ENCODE data around the gene NHLH2. TPM values are rescaled to one million over a fixed set of nuclear protein-coding genes. Genes with fewer than 3 reads are reported as not detected.
A peak's percentile ranks its signal among the peaks of the same experiment; 100 is the strongest.

The NHLH2 gene
- total RNA-seq, 8 experiments from 2014 or later: 0.09 to 70.5 (median 6.9) TPM

DNA sequence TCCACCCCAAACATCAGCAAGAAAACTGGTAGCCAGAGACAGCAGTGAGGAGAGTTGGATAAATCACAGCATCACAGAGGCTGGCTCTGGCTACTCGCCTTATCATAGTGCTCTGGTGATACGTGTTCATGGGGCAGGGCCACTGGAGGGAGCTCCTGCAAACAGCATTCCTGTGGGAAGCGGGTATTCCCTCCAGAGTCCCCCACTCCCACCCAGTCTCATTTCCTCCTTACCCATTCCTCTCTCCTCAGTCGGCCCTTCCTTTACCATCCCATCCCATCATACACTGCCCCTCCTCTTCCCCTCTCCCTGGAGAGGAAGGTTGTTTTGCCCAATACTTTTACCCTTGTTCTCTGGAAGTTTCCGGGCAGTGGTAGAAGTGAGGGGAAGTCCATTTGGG, 7.1 kb downstream of the NHLH2 start:
- Histone ChIP-seq H3K4me3 (no peak overlapping the region), H3K4me1 (replicated peaks in 1 of 2) (peaks cover 6 to 13% of the 10 kb centered on the region in 2 donors), H3K27ac (no peak overlapping the region)
- 17 to 100% (median 67%) methylated on average over 1 to 4 of the region's 5 CpGs; no CpG with 5 or more reads in 3 of the 10 experiments for WGBS, 10 experiments
- in situ Hi-C loops (cut with MboI; ENCODE audit: low pct_unique_long_range_greater_than_20kb in 2 of 9, low sequenced_read_pairs in 9 of 9, unreplicated experiment in 9 of 9): loop anchor here in 1 of 9 experiments (25.0 kb wide), 1 partner anchor 178 kb away; no protein-coding TSS in a partner anchor
- no peak for ATAC-seq (replicated peaks in 6 of 8)

DNA sequence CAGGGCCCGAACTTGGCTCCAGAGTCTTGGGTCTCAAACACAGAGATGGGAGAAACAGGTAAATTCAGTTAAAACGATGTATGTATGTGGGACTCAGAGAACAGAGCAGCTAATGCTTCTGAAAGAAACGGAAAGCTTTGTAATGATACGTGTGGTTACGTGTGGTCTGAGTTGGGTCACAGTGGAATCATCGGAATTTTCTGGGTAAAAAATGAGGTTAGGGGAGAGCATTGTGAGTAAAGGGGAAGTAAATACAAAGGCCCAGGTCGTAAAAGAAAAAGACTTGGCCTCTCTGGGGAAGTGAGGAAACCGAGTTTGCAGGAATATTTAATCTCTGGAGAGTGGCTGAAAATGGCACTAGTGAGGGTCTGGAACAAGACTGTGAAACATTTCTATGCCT, 8.3 kb downstream of the NHLH2 start:
- Histone ChIP-seq H3K4me3 (no peak overlapping the region), H3K27ac (no peak overlapping the region), H3K4me1 (replicated peaks in 1 of 2) (peaks cover 16 to 23% of the 10 kb centered on the region in 2 donors)
- ATAC-seq (replicated peaks in 6 of 8): no peak
- in situ Hi-C loops (cut with MboI; ENCODE audit: low pct_unique_long_range_greater_than_20kb in 2 of 9, low sequenced_read_pairs in 9 of 9, unreplicated experiment in 9 of 9): loop anchor here in 1 of 9 experiments (25.0 kb wide), 1 partner anchor 180 kb away; no protein-coding TSS in a partner anchor
- WGBS, 10 experiments: 60 to 93% (median 86%) methylated on average over 2 to 8 of the region's 8 CpGs

DNA sequence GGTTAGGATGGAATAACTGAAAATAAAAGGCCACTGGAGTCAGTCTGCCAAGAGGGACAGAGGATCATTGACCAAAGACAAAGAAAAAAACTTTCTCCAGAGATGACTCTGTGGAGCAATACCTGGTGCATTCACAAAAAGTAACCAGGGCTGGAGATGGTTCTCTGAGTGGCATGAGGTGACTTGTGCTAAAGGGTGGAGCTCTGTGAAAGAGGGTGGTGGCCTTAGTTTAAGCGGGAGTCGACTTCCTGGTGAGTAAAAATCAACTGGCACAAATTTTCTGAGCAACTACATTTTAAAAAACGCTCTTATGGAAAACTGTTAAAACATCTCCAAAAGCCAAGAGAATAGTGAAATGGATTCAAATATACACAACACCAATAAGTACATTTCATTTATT, 10.0 kb downstream of the NHLH2 start:
- Histone ChIP-seq H3K4me3 (no peak overlapping the region), H3K27ac (no peak overlapping the region), H3K4me1 (replicated peaks in 1 of 2) (peaks cover 30% of the 10 kb centered on the region in 2 donors)
- in situ Hi-C loops (cut with MboI; ENCODE audit: low pct_unique_long_range_greater_than_20kb in 2 of 9, low sequenced_read_pairs in 9 of 9, unreplicated experiment in 9 of 9): loop anchor here in 1 of 9 experiments (25.0 kb wide), 1 partner anchor 181 kb away; no protein-coding TSS in a partner anchor
- 18 to 100% (median 88%) methylated on average over 1 to 3 of the region's 3 CpGs; no CpG with 5 or more reads in 1 of the 10 experiments for WGBS, 10 experiments
- no peak for ATAC-seq (replicated peaks in 6 of 8)

DNA sequence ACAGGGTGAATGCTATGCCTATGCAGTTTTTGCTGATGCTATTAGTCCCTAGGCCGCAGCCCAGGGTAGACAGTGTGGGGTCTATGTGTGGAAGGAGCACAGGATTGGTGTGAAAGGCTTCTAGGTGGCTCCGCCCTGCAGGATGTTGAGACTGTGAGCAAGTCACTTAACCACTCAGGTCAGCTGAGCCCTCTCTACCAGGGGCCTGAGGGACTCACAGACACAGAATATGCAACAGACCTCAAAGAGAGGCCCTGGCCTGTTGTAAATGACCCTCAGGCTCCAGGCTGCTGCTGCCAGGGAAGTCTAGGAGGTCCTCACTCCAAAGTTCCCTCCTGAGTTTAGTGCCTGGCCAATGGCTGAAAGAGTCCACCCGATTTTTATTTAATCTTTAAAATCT, 11.0 kb downstream of the NHLH2 start:
- Histone ChIP-seq H3K27ac (no peak overlapping the region), H3K4me3 (no peak overlapping the region), H3K4me1 (replicated peaks in 1 of 2) (peaks cover 32 to 33% of the 10 kb centered on the region in 2 donors)
- no peak for ATAC-seq (replicated peaks in 6 of 8)
- in situ Hi-C loops (cut with MboI; ENCODE audit: low pct_unique_long_range_greater_than_20kb in 2 of 9, low sequenced_read_pairs in 9 of 9, unreplicated experiment in 9 of 9): loop anchor here in 1 of 9 experiments (25.0 kb wide), 1 partner anchor 182 kb away; no protein-coding TSS in a partner anchor
- WGBS, 10 experiments: 58 to 86% (median 79%) methylated on average over 1 to 3 of the region's 3 CpGs; no CpG with 5 or more reads in 5 of the 10 experiments

DNA sequence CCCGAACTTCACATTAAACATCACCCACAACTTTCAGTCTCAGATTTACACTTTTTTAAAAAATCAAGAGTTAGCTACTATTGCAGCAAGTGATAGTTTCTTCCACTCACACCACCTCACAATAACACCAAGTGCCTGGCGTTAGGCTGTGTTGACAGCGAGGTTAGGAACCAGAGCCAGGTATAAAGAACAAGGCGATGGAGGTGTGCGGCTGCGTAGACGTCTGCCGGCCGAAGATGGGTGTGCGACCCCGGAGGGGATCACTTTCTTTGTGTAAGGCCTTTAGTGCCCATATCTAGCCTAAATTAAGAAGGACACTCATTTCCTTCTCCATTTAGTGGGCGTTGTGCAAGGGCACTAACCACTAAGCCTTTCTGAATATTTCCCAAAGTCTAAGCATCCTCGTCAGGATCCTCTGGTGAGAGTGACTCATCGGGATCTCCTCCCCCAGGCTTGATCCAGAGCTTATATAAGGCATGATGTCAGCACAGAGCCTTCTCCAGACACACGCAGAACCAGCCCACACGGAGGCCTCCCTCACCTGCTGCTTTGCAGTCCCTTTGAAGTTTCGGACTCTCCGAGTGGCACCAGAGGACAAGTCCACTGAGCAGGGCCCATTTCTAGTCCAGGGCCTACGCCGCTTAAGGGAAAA, 11.8 kb downstream of the NHLH2 start:
- WGBS, 10 experiments: 48 to 92% (median 83%) methylated on average over 5 to 19 of the region's 20 CpGs; no CpG with 5 or more reads in 1 of the 10 experiments
- Histone ChIP-seq H3K4me3 (peak overlapping the region in 2 of 5 donors; percentile 25 to 29), H3K4me1 (replicated peaks in 1 of 2) (peaks cover 32 to 33% of the 10 kb centered on the region in 2 donors), H3K27ac (no peak overlapping the region)
- peak; percentile 62 to 90 (median 76) for ATAC-seq (replicated peaks in 6 of 8)
- in situ Hi-C loops (cut with MboI; ENCODE audit: low pct_unique_long_range_greater_than_20kb in 2 of 9, low sequenced_read_pairs in 9 of 9, unreplicated experiment in 9 of 9): loop anchor here in 1 of 9 experiments (25.0 kb wide), 1 partner anchor 183 kb away; no protein-coding TSS in a partner anchor

DNA sequence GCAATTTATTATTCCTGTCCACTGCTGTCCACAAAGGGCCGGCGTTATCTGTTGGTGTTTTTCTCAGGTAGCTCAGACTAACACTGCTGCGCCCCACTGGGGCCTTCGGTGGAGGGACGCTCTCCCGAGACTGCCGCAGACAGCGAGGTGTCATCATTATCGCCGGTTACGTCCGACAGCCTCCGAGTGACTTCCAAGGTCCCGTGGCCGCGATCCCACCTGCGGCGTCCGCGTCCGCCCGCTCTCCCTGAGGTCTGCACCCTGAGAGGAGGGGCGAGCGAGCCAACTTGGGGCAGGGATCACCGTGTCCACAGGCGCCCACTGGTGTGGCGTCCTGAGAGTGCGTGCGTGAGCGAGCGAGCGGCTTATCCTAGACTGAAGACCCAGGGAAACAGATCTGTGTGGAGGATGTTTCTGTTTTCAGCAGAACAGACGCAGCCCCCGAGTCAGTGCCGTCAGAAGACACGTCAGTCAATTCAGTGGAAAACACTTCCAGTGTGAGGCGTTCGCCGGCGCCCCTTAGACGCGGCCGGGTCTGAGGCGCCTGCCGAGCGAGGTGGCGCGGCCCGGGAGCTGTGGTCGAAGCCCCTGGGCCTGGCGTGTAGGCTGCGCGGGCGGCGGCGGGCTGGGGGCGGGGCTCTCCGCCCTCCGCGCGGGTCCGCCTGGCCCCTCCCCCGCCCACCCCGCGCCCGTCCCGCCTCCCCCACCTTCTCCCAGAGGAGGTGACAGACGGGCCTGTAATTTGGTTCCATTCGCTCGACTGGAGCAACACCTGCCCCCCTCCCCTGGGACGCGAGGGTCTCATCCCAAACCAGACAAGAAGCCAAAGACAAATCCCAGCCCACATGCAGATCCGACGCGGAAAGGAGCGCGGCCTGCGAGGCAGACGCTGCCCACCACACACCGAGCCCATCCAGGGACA, 12.6 kb downstream of the NHLH2 start:
- 15 to 80% (median 42%) methylated on average over 1 to 26 of the region's 80 CpGs; no CpG with 5 or more reads in 2 of the 10 experiments for WGBS, 10 experiments
- peaks cover 32 to 33% of the 10 kb centered on the region in 2 donors for H3K4me1 ChIP-seq (replicated peaks in 1 of 2)
- peak overlapping the region; percentile 40 to 57 for H3K27ac ChIP-seq
- ATAC-seq (replicated peaks in 6 of 8): peak in 6 of 8 experiments; percentile 49 to 79 (median 72)
- in situ Hi-C loops (cut with MboI; ENCODE audit: low pct_unique_long_range_greater_than_20kb in 2 of 9, low sequenced_read_pairs in 9 of 9, unreplicated experiment in 9 of 9): loop anchor here in 1 of 9 experiments (25.0 kb wide), 1 partner anchor 184 kb away; no protein-coding TSS in a partner anchor
- H3K4me3 ChIP-seq: peak overlapping the region; percentile 13 to 29 (median 25)

DNA sequence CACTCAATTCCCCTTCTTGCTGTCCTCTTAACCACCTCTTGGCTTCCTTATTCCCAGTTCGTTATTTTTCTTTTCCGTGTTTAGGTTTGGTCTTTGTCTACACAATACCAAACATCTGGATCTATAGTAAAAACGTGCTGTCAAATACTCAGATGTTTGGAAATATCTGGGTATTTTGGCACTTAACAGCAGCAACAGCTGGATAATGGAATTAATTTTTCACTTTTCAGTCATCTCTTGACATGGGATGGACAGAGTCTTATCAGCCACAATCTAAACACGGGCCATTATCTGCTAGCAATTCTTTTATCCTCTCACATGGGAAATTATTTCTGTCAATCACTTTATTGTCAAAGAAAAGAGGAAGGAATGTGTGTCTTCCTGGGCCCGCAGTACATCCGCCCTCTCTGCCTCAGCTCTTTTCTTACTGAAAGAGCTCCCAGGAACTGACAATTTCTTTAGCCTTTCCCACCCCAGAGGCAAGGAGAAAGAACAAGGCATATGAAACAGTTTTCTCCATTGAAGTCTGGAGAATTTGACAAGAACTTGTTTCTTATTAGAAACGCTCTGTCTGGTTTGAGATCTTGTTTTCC, 13.4 kb downstream of the NHLH2 start:
- Histone ChIP-seq H3K4me1 (replicated peaks in 1 of 2) (peaks cover 32 to 33% of the 10 kb centered on the region in 2 donors), H3K27ac (peak overlapping the region in 1 of 2 donors; percentile 57), H3K4me3 (peak overlapping the region in 3 of 5 donors; percentile 19 to 29 (median 25))
- ATAC-seq (replicated peaks in 6 of 8): no peak
- WGBS, 10 experiments: 57 to 92% (median 73%) methylated on average over 3 to 7 of the region's 7 CpGs
- in situ Hi-C loops (cut with MboI; ENCODE audit: low pct_unique_long_range_greater_than_20kb in 2 of 9, low sequenced_read_pairs in 9 of 9, unreplicated experiment in 9 of 9): loop anchor here in 1 of 9 experiments (25.0 kb wide), 1 partner anchor 185 kb away; no protein-coding TSS in a partner anchor

DNA sequence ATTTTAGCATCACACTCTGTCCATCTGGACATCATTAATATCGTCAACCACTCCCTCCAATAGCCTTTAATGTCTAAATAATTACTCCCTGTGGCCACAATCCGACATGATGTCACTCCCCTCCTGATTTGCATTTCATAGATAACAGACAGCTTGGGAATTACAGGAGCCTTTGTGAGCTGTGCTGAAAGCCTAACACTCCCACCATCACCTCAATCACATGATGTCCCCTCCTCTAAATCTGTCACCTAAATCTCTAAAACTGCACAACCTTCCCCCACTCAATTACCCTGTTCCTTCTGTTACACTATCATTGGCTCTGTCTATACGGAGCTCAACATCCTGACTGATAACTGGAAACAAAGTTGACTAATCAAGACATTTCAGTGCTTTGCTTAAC, 14.3 kb downstream of the NHLH2 start:
- ATAC-seq (replicated peaks in 6 of 8): peak; percentile 45 to 83 (median 70)
- H3K4me1 ChIP-seq (replicated peaks in 1 of 2): peaks cover 32 to 33% of the 10 kb centered on the region in 2 donors
- H3K4me3 ChIP-seq: no peak overlapping the region
- in situ Hi-C loops (cut with MboI; ENCODE audit: low pct_unique_long_range_greater_than_20kb in 2 of 9, low sequenced_read_pairs in 9 of 9, unreplicated experiment in 9 of 9): loop anchor here in 1 of 9 experiments (25.0 kb wide), 1 partner anchor 186 kb away; no protein-coding TSS in a partner anchor
- H3K27ac ChIP-seq: peak overlapping the region in 1 of 2 donors; percentile 9
- 0 to 33% (median 6%) methylated on average over 1 to 3 of the region's 3 CpGs; no CpG with 5 or more reads in 1 of the 10 experiments for WGBS, 10 experiments

DNA sequence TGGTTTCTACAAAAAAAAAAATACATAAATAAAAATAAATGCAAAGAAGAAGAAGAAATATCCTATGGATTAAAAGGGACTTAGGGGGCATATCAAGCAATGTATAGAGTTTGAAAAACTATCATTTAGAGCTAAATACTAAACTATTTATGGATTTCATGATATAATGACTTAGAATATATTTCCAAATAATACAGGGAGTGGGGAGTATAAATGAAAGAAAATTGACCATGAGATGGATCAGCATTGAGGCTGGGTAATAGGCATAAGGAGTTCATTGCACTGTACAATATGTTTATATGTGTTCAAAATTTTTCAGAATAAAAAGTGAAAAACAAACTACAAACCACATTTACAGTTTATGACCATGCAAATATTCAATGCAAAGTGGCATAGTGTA, 18.8 kb downstream of the NHLH2 start:
- H3K27ac ChIP-seq: no peak overlapping the region
- in situ Hi-C loops (cut with MboI; ENCODE audit: low pct_unique_long_range_greater_than_20kb in 2 of 9, low sequenced_read_pairs in 9 of 9, unreplicated experiment in 9 of 9): loop anchor here in 3 of 9 experiments (25.0 kb wide), 2 partner anchors 165 to 665 kb away; partner anchors contain the start of gene SLC22A15 (in 2 of the 3)
- no peak for ATAC-seq (replicated peaks in 6 of 8)
- no peak overlapping the region for H3K4me3 ChIP-seq
- H3K4me1 ChIP-seq (replicated peaks in 1 of 2): peaks cover 13% of the 10 kb centered on the region in 2 donors

DNA sequence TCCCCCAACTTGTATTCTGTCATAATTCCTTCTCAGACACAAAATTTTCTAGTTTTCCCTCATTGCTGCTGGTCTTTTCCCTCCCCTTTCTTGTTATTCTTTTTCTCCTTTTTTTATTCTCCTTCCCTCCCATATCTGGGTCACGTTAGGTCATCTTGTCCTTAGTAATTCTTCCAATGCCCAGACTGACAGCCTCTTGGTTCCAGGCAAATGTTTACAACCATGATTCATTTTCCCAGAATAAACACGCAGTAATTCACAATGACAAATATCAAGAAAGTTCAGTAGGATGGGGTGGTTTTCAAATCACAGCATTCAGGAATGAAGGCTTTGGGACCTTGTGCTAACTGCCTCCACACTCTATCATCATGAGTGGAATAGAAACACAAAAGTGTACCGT, 25.2 kb downstream of the NHLH2 start:
- in situ Hi-C loops (cut with MboI; ENCODE audit: low pct_unique_long_range_greater_than_20kb in 2 of 9, low sequenced_read_pairs in 9 of 9, unreplicated experiment in 9 of 9): loop anchor here in 4 of 9 experiments (10.0 to 25.0 kb wide), 3 partner anchors 169 to 672 kb away; partner anchors contain the start of gene SLC22A15 (in 2 of the 4)
- 13 to 87% (median 77%) methylated on average over 2 to 3 of the region's 3 CpGs for WGBS, 10 experiments
- H3K4me1 ChIP-seq (replicated peaks in 1 of 2): no peaks in the 10 kb centered on the region
- no peak overlapping the region for H3K4me3 ChIP-seq
- H3K27ac ChIP-seq: no peak overlapping the region
- peak in 2 of 8 experiments; percentile 22 to 36 for ATAC-seq (replicated peaks in 6 of 8)

DNA sequence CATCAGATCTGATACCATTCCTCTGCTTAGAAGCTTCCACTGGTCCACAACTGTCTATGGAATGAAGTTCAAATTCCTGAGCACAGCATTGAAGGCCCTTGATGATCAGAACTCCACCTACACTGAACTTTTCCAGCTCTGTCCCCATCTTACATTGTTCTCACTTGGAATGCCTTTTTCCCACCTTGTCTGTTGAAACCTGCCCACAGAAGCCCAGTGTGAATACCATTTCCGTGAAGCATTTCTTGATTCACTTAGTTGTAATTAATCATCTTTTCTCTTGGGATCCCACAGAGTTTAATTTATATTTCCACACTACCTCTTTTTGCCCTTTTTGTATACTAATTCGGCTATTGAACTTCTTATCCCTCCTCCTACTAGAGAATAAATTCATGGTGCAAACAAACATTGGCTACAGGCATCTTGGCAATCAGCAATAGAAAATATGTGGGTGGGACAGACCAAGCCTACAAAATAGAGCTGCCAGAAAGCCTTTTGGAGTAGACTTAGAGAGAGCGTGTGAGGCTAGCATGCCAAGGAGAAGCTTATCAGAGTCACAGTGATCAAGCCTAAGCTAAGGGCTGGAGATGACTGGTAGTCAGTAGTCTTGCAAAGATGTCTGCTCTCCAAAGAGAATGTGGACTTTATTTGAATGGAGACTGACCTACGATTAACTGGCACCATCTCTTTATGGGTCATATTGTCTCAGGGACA, 26.1 kb downstream of the NHLH2 start:
- no peak for ATAC-seq (replicated peaks in 6 of 8)
- WGBS, 10 experiments: 0 to 100% (median 69%) methylated on average over 1 to 4 of the region's 4 CpGs
- in situ Hi-C loops (cut with MboI; ENCODE audit: low pct_unique_long_range_greater_than_20kb in 2 of 9, low sequenced_read_pairs in 9 of 9, unreplicated experiment in 9 of 9): loop anchor here in 4 of 9 experiments (10.0 to 25.0 kb wide), 3 partner anchors 170 to 672 kb away; partner anchors contain the start of gene SLC22A15 (in 2 of the 4)
- Histone ChIP-seq H3K4me1 (replicated peaks in 1 of 2) (no peaks in the 10 kb centered on the region), H3K27ac (no peak overlapping the region), H3K4me3 (no peak overlapping the region)
